GM18499 (cell line): ENCODE data around the gene USH1G.

Experiments used
- ATAC-seq: cut with Tn5 transposase; IDR thresholded peaks from one replicate; pipeline ENCODE4 v1.9.1; 2021; ENCODE audit warnings: moderate number of reproducible peaks; ENCODE audit not compliant: insufficient read depth, unreplicated experiment

Gene USH1G

DNA sequence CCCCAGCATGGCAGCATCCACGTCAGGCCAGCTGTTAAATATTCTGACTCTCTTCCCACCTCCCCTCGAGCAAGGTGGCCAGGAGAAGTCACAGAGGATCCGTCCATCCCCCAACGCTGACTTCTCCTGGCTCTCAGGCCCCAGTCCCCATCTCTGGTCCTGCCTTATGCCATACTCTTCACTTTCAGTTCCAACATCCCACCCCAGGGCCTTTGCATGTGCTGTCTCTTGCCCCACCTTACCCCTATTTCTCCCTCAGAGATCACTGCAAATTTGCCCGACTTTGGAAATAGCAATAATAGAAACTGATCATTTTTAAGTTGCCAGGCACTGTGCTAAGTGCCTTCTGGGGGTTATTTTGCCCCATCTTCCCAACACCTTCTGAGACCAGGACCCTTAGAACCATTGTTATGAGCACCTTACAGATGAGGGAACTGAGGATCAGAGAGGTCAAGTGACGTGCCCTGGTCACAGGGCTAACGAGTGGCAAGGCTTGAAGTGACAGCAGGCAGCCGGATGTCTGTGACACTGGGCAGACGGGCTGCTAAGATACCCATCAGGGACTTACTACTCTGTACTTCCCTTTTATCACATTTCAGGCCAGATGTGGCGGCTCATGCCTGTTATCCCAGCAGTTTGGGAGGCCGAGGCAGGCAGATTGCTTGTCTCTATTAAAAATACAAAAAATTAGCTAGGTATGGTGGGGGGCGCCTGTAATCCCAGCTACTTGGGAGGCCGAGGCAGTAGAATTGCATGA, 31.8 kb upstream of the USH1G start:
- ATAC-seq = no peak

DNA sequence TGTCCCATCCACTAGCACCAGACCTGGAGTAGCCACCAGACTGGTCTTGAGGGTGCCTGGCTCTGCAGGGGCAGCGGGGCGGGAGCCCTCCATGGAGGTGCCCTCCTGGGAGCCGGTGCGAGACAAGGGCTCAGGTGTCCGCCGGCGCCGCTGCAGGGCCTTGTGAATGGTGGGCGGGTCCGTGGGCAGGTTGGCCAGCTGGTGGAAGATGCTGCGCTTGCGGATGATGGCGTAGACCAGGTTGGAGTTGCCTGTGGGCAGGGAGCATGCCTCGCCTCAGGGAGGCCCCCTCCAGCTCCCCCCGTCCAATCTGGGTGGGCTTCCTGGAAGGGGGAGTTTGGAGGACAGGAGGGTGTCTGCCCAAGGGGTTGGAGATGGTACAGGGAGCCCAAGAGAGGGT, 31.1 kb upstream of the USH1G start:
- ATAC-seq = no peak

- no peak for ATAC-seq
Measured at GRCh38 chr17:74953134-74953687, 30.2 kb upstream of the USH1G start.

DNA sequence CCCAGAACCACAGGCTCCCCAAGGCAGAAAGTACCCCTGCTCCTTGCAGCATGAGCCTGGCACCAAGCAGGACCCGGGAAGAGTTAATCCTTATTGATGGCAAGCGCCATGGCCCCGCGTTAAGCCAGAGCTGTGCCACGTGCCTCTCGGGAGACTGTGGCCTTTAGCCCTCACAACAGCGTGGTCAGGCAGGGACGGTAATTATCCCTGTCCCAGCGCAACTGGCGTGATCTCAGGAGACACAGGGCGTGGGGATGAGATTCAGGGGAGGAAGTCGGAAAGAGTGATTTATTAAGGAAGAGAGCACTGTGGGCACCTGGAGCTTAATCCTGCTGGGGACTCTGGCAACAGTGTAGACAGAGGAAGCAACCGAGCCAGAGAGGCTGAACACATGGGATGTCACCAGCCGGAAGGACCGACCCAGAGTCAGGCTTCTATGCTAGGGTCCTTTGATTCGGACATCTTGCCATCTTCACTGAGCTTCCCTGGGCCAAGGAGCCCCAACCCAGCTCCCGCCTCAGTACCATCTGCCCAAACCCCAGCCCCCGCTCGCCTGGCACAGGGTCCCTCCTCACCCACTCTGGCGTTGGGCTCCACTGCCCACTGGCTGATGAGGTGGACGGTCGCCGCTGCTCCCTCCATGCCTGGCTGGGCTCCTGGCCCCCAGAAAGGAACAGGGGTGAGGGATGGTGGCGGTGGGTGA, 29.5 kb upstream of the USH1G start:
- no peak for ATAC-seq

DNA sequence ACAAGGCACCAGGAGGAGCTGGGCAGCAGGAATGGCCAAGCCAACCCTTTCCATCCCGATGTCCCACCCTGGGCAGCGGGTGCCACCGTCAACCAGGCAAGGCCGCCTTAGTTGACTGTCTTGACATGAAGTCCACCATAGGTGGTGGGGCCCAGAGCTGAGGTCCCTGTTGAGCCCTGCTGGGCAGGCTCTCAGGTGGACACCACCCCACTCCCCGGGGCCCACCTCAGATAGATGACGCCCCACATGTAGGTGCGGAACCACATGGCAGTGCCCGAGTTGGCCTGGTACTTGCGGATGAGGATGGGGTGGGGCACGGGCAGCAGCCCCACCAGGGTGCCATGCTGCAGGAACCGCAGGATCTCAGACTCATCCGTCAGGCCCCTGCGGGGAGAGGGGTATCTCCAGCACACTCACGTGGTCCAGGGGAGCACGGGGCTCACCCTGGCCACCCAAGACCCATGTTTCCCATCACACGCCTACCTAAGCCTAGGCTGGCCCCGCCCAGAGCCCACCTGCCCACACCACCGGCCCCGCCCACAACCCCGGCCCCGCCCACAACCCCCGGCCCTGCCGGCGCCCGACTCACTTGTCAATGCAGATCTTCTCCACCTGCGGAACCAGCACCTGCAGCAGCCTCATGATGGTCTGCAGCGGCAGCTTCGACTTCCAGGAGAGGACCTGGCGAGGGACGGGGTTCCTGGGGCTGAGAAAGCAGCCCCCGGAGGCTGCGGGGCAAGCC, 28.8 kb upstream of the USH1G start:
- no peak for ATAC-seq

GRCh38 chr17:74951065-74951464, 28.0 kb upstream of the USH1G start:
- no peak for ATAC-seq

- no peak for ATAC-seq
Measured at GRCh38 chr17:74950207-74950606, 27.2 kb upstream of the USH1G start.

- ATAC-seq = no peak
Measured at GRCh38 chr17:74949455-74950115, 26.5 kb upstream of the USH1G start.

DNA sequence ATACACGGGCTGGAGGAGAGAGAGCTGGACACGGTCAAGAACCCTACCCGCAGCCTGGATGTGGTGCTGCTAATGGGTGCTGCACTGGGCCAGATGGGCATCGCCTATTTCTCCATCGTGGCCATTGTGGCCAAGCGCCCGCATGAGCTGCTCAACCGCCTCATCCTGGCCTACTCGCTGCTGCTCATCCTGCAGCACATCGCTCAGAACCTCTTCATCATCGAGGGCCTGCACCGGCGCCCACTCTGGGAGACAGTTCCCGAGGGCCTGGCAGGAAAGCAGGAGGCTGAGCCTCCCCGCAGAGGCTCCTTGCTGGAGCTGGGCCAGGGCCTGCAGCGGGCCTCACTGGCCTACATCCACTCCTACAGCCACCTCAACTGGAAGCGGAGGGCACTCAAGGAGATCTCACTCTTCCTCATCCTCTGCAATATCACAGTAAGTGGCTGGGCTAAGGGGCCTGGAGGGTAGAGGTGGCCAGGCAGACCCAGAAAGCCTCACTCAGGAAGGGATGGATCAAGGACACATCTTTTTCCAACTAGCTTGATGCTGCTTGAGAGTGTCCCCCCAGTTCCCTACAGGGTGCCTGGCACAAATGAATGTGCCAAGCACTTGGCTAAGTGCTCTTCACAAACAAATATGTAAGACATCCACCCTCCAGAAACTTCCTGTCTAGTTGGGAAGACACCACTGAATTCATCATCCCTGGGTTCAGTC, 24.1 kb upstream of the USH1G start:
- ATAC-seq = no peak

- ATAC-seq = no peak
Measured at GRCh38 chr17:74946641-74947040, 23.6 kb upstream of the USH1G start.

- no peak for ATAC-seq
Measured at GRCh38 chr17:74945543-74945942, 22.5 kb upstream of the USH1G start.

DNA sequence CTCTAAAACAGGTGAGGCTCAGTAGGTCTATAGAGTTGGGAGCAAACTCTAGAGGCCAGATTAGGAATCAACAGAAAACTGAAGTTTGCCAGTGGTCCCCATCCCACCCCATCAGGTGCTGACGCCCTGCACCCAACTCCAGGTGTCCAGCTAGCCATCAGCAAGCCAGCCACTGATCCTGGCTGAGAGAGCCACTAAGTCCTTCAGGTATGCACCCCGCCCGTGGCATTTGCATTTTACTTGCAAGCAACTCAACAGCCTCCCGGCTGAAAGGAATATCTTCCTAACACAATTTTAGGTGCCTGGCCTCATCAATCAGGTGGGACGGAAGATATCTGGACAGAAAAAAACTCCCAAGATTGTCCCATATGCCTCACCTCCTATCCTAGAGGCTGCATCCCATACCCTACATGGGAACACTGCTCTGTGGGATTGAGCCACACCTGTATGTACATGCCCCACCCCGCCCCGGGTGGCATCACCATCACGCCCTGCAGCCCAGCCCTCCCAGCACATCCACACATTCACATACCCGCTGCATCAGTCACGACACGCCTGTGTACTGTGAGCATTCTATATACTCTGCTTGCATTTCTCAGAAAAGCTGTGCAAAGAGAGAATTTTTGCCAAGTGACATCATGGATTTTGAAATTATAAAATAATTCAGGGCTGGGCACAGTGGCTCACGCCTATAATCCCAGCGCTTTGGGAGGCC, 20.9 kb upstream of the USH1G start:
- ATAC-seq = no peak

GRCh38 chr17:74941128-74941725, 18.2 kb upstream of the USH1G start:
- ATAC-seq = no peak

- no peak for ATAC-seq
Measured at GRCh38 chr17:74939534-74939933, 16.5 kb upstream of the USH1G start.

DNA sequence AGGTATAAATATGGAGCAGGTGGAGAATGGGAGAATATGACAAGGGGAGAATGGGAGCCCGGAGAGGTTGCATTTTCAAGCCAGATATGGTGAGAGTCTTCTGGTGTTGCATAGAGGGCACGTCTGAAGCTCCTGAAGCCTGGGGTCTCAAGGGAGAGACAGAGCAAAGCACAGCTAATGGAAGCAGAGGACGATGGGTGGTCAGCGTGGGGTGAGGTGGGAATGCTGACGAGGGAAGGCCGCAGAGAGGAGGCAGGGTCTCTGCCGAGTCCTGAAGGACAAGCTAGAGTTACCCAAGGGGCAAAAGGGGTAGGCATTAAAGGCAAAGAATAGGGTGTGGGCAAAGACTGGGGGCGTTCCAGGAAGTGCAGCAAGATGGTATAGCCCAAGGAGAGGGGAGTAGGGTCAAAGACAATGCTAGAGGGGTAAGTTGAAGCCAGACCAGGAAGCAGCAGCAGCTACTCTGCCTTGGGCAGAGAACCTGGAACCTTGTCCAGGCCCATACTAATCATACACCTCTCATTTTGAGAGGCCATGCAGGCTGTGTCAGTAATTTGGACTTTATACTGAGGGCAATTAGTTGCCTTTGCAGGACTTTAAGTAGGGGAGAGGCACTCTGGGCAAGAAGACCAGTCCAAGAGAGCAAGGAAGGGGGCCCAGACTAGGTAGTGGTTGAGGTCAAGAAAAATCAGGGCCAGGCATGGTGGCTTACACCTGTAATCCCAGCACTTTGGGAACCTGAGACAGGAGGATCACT, 15.3 kb upstream of the USH1G start:
- ATAC-seq = no peak

DNA sequence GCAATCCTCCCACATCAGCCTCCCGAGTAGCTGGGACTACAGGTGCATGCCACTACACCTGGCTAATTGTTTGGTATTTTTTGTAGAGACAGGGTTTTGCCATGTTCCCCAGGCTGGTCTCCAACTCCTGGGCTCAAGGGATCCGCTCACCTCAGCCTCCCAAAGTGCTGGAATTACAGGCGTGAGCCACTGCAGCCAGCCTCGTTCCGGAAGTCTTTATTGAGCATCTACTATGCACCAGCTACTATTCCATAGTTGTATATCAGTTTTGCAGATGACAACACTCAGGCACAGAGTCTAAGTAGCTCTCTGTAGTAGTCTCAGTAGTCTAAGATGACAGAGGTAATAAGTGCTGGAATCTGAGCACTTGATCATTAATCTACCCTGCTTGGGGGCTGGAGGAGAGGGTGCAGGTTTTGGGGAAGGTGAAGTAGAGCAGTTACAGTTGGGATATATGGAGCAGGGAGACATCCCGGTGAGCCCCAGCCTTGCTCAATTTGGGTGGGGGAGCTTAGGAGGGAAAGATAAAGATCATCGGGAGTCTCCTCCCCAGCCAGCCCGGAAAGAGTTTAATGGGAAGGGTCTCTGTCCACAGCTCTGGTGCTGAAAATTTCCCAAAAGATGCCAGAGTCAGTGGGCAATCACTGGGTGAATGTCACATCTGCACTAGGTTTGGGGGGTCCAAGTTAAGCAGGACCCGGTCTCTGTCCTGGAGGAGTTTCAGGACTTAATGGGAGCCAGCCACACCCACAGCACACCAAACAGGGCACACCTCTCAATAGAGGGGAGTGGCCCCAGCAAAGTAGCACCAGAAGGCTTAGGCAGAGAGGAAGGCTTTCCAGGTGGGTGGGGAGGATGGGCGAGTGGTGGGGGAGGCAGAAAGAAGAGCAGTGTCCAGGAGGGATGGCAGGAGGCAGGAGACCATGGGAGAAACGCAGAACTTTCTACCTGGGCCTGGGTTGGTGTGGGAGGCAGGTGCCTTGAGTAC, 14.3 kb upstream of the USH1G start:
- ATAC-seq = no peak

GRCh38 chr17:74936470-74936799, 13.4 kb upstream of the USH1G start:
- ATAC-seq = no peak
